Measurements from ENCODE around the gene DEDD.
"Not testable (repeated sequence)": the region's sequence is repeated elsewhere in the genome, so short reads cannot be mapped to it uniquely, and the experiment has no call there.

DEDD gene

DNA sequence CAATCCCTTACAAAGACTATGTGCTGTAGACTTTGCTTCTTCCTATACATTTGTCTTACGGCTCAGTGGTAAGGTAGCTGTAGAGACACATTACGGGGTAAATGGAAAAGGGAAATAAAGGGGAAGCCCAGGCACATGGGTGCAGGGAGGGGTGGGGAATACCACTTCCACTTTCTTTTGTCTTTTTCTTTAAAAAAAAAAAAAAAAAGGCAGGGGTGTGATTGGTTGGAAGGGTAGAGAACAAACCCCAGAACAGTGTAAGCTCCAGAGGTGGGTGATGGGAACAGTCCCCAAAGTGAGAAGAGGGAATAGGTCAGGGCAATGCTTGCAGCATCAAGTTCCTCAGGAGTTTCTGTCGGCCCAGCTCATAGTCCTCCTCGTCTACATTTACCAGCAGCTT lies 10.6 kb downstream of the DEDD start:
- no peak for FAIRE-seq

DNA sequence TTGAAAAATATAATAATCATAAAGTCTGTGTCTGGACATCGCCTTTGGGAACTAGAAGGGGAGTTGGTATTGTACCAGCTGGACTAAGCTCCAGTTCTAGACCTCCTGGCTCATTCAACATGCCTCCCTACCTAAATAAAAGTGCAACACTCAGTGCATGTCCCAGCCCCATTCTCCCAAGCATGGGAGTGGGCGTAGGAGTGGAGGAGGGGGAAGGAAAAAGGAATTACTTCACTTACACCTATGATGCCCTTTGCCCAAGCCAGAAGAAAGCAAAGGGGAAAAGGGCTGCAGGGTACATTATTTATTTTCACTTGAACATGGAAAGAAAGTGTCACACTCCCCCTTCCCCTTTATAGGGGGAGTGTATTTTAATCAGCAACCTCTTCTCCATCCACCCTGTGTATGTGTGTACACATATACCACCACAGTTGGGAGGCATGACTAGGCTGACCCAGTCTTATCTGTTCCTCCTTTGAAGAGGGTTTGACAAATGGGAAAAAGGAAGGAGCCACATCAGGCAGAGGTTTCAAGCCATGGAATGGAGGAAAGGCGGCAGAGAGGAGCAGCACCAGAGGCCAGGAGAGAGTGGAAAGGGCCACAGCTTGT lies 11.3 kb downstream of the DEDD start:
- FAIRE-seq, result no peak

- FAIRE-seq, result peak; percentile 92
Measured at GRCh38 chr1:161119092-161119903, 13.2 kb downstream of the DEDD start.

GRCh38 chr1:161117759-161118581 lies 14.5 kb downstream of the DEDD start, which contains the start of the genes NIT1 and PFDN2:
Gene NIT1, plus strand, starts transcription at chr1:161118105. Its CDS starts 72 bp downstream, at chr1:161118177.
Gene PFDN2, minus strand, starts transcription at chr1:161118037. Its CDS starts 11 bp downstream, at chr1:161118026.
- FAIRE-seq, result peak; percentile 28

GRCh38 chr1:161115961-161116360 lies 16.5 kb downstream of the DEDD start:
- FAIRE-seq, result not testable (repeated sequence)

GRCh38 chr1:161115132-161115711 lies 17.2 kb downstream of the DEDD start:
- no peak for FAIRE-seq

DNA sequence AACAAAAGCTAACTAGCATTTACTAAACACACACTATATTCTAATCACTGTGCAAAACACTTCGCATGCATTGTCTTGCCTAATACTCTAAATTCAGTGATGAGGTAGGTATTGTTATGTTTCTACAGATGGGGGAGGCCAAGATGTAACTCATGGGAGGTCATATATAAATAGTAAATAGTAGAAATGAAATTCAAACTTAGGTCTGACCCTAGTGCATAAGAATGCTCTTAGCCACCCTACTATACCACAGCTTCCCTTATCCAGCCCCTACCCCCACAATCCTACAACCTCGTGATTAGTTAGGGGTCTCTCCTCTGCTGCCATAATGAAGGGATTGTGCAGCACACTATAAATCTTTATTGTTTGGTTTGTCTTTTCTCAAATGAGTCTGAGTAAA lies 17.9 kb downstream of the DEDD start:
- FAIRE-seq, result no peak

- FAIRE-seq, result no peak
Measured at GRCh38 chr1:161113915-161114314, 18.6 kb downstream of the DEDD start.

DNA sequence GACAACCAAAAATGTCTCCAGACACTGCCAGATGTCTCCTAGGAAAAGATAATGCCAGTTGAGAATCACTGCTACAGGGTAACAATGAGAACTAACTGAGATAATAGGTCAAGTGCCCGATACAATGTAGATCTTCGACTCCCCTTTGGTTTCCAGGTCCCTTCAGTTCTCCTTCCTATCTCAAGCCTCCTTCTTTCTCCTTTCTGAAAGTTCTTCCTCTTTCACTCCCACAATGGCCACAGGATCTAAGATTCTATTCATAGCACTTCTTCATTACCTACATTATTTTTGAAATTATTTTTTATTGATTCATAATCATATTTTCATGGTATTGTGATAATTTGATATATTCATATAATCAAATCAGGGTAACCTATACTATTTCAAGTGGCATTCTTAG lies 20.9 kb downstream of the DEDD start:
- peak; percentile 9 for FAIRE-seq

DNA sequence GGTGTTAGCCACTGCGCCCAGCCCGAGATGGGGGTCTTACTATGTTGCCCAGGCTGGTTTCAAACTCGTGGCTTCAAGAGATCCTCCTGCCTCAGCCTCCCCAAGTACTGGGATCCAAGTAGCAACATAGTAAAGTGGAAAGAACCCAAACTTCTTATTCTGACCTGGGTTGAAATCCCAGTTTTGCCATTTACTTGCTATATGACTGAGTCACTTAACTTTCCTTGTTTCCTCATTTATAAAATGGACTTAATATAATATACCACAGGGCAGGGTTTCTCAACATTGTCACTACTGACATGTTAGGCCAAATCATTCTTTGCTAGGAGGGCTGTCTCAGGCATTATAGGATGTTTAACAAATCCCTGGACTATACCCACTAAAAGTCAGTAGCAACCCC lies 21.4 kb downstream of the DEDD start:
- FAIRE-seq, result no peak

GRCh38 chr1:161106431-161106830 lies 26.0 kb downstream of the DEDD start:
- FAIRE-seq, result no peak

GRCh38 chr1:161100556-161100955 lies 31.9 kb downstream of the DEDD start:
- FAIRE-seq, result no peak

- FAIRE-seq, result no peak
Measured at GRCh38 chr1:161099090-161099802, 33.2 kb downstream of the DEDD start.

DNA sequence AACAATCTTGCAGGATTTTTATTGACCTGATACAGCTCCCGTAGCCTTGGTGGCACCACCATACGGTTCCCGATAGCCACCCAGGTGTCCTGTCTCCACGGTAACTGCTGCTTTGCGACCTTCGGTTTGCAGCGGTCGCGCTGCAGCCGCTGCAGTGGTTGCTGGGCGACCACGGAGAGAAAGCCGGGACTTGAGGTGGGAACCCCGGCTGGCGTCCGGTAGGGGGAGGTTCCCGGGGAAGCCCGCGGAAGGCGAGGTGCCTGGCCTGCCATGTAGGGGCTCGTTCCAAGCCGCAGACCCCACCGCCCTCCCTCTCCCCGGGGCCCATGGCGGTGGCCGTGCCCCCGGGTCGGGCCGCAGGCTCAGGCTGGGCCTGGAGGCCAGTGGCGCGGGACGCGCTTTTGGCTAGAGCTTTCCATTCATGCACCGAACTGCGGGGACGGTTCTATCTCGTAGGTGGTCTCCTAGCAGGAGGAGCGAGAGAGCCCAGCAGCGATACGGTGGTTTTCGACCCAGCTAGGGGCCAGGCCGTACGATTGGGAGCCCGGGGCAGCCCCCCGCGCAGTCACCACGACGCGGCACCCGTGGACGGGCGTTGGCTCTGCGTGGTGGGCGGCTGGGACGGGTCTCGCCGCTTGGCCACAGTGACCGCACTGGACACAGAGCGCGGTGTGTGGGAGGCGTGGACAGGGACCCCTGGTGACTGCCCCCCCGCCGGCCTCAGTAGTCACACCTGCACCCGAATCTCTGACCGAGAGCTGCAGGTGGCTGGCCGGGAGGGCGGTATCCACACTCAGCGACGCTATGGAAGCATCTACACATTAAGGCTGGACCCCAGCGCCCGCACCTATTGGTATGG lies 34.0 kb downstream of the DEDD start, which contains the start of gene KLHDC9:
Gene KLHDC9 (plus strand): TSS at position 152 of the 859 bp plus-strand sequence. CDS start 175 bp downstream, at position 327.
- FAIRE-seq, result no peak

- FAIRE-seq, result no peak
Measured at GRCh38 chr1:161096530-161096929, 35.9 kb downstream of the DEDD start.

GRCh38 chr1:161096015-161096414 lies 36.5 kb downstream of the DEDD start:
- no peak for FAIRE-seq

- FAIRE-seq, result no peak
Measured at GRCh38 chr1:161095230-161095629, 37.2 kb downstream of the DEDD start.

- FAIRE-seq, result no peak
Measured at GRCh38 chr1:161094481-161094880, 38.0 kb downstream of the DEDD start.

DNA sequence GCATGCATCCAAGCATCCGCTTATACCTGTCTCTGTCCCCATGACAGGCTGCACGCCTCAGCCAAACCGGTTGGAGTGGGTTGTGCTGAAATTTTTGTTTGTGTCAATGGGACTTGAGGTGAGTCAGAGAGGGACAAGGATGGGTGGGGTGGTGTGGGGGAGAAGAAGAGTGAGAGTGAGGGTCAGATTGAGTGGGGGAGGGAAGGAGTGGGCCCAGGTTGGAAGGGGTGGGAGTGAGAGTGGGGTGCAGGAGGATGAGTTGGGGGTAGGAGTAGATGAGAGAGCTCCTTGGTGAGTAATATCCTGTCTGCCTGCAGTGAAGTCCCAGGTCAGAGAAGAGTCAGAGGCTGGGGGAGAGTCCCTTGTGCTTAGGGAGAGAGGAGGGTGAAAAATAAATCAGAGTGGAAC lies 39.8 kb downstream of the DEDD start:
- no peak for FAIRE-seq

DNA sequence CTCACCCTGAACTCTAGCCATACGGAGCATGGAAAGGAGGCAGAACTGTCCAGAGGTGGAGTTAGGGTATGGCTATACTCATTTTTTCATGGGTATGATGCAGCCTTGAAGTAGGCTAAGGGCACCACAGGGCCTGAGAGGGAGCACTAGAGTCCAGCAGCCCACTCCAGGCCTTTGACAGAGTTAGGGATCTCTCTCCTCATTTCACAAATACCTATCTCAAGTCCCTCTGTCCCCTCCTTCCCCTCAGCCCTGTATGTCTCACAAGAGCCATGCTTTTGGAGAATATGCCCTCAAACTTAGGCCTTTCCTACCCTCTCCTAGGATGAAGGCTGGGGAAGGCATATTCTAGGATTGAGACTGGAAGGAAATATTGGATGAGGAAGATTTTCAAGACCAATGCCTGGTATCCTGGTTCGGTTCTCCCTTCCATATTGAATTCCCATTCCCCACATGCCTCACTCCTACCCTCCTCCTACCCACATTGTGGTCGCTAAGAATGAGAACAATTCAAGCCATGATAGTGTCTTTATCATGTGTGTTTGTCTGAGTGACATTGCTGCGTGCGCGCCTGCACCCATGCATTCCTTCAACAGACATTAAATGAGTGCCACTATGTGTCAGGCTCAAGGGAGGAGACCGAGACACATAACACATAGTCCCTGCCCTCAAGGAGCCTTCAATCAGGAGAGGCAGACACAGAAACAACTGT lies 40.5 kb downstream of the DEDD start:
- FAIRE-seq, result no peak

GRCh38 chr1:161091093-161091492 lies 41.4 kb downstream of the DEDD start:
- FAIRE-seq, result no peak
